Activated T-cell treated with anti-CD3 and anti-CD28 coated beads, Interleukin-2, amount 50 U/mL, for 24 hours (primary cell): ENCODE data around the gene MMD.
A peak's percentile ranks its signal among the peaks of the same experiment; 100 is the strongest.
"Not testable (repeated sequence)": the region's sequence is repeated elsewhere in the genome, so short reads cannot be mapped to it uniquely, and the experiment has no call there.

ENCODE experiments used
- DNase-seq: peaks from one replicate; pipeline ENCODE4 v3.0.0-alpha.2; 2020
- H3K27ac Mint-ChIP-seq: 2 replicates; pipeline ENCODE4 v1.8.0; 2020; ENCODE audit warnings: mild to moderate bottlenecking, mixed read lengths
- H3K27me3 Mint-ChIP-seq: 2 replicates; pipeline ENCODE4 v1.8.0; 2020; ENCODE audit warnings: mixed read lengths
- H3K36me3 Mint-ChIP-seq: 2 replicates; pipeline ENCODE4 v1.8.0; 2020; ENCODE audit warnings: low read depth, mixed read lengths
- H3K4me1 Mint-ChIP-seq: 2 replicates; pipeline ENCODE4 v1.8.0; 2020; ENCODE audit warnings: low read depth, mixed read lengths
- H3K4me3 Mint-ChIP-seq: 2 replicates; pipeline ENCODE4 v1.8.0; 2020; ENCODE audit warnings: mild to moderate bottlenecking, moderate library complexity, mixed read lengths
- H3K9me3 Mint-ChIP-seq: 2 replicates; pipeline ENCODE4 v1.8.0; 2020; ENCODE audit warnings: mixed read lengths

MMD gene, protein sequence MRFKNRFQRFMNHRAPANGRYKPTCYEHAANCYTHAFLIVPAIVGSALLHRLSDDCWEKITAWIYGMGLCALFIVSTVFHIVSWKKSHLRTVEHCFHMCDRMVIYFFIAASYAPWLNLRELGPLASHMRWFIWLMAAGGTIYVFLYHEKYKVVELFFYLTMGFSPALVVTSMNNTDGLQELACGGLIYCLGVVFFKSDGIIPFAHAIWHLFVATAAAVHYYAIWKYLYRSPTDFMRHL

DNA sequence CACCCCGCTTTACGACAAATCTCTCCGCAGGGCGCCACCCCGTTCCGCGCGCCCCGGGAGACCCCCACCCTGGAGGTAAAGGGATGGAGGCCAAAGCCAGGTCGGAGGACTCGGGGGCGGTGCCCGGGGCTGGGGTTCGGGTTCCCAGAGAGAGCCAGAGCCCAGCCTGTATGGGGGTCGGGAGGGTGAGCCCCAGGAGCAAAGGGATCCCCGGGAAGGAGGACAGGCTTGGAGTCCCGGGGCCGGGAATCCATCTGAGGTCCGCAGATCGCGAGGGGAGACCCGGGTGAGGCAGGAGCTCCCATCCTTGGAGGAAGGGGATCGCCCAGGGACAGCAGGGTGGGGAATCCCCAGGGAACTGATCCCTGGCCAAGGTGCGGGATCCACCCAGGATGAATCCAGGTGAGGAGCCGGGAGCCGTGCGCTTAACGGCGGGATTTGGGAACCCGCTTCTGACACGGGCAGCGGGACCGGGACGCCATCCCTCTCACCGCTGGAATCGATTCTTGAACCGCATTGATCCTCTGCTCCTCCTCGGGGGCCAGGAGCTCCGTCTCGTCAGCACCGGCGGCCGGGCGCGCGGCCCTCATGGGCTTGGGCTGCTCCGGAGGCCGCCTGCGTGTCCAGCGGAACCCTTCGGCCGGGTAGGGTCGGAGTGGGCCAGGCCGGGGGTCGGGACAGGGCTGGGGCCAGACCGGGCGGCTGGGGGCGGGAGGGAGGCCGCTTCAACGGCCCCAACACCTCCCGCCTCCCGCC, at the start of gene MMD:
MMD (minus strand) TSS at position 657 of the 756 bp plus-strand sequence; CDS start at position 517, 140 bp downstream.
- Mint-ChIP-seq H3K4me1 (peaks cover 50% of the 10 kb centered on the region), H3K27ac (peak within 1 kb of the TSS; percentile 93), H3K4me3 (peak within 1 kb of the TSS; percentile 93), H3K27me3 (peaks cover 32% of the 10 kb centered on the region), H3K9me3 (no peaks in the 10 kb centered on the region), H3K36me3 (peaks cover 24% of the 10 kb centered on the region)
- DNase-seq, result peak; percentile 63

GRCh38 chr17:55466671-55467070, 45.0 kb upstream of the MMD start:
- H3K4me3 Mint-ChIP-seq, result no peak overlapping the region
- no peaks in the 10 kb centered on the region for H3K27me3 Mint-ChIP-seq
- no peak overlapping the region for H3K27ac Mint-ChIP-seq
- H3K4me1 Mint-ChIP-seq, result peaks cover 8% of the 10 kb centered on the region
- no peaks in the 10 kb centered on the region for H3K9me3 Mint-ChIP-seq
- no peaks in the 10 kb centered on the region for H3K36me3 Mint-ChIP-seq
- DNase-seq, result no peak

GRCh38 chr17:55465771-55466170, 44.1 kb upstream of the MMD start:
- not testable (repeated sequence) for DNase-seq, H3K36me3 Mint-ChIP-seq, H3K27me3 Mint-ChIP-seq, H3K4me1 Mint-ChIP-seq, H3K4me3 Mint-ChIP-seq, H3K27ac Mint-ChIP-seq, H3K9me3 Mint-ChIP-seq

DNA sequence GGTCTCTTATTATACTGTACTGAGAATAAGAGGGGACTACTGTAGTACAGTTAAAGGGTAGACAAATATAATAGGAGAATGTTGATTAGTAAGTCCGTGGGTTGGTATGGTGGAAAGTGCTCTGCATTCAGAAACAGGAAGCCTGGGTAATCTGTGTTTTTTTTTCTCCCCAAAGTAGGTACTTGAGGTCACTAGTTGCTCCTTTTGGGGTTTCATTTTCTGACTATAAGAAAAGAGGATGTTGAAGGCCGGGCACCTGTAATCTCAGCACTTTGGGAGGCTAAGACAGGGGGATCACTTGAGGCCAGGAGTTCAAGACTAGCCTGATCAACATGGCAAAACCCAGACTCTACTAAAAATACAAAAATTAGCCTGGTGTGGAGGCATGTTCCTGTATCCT, 42.0 kb upstream of the MMD start:
- peaks cover 20% of the 10 kb centered on the region for H3K4me1 Mint-ChIP-seq
- peak overlapping the region; percentile 29 for H3K27ac Mint-ChIP-seq
- H3K4me3 Mint-ChIP-seq, result no peak overlapping the region
- H3K9me3 Mint-ChIP-seq, result no peaks in the 10 kb centered on the region
- no peaks in the 10 kb centered on the region for H3K27me3 Mint-ChIP-seq
- DNase-seq, result no peak
- no peaks in the 10 kb centered on the region for H3K36me3 Mint-ChIP-seq

GRCh38 chr17:55462711-55463110, 41.1 kb upstream of the MMD start:
- Mint-ChIP-seq H3K9me3 (no peaks in the 10 kb centered on the region), H3K36me3 (no peaks in the 10 kb centered on the region), H3K27me3 (peaks cover 5% of the 10 kb centered on the region), H3K4me1 (peaks cover 28% of the 10 kb centered on the region), H3K4me3 (no peak overlapping the region), H3K27ac (no peak overlapping the region)
- no peak for DNase-seq

GRCh38 chr17:55462234-55462633, 40.6 kb upstream of the MMD start:
- DNase-seq, result no peak
- Mint-ChIP-seq H3K36me3 (no peaks in the 10 kb centered on the region), H3K4me1 (peaks cover 28% of the 10 kb centered on the region), H3K27me3 (peaks cover 5% of the 10 kb centered on the region), H3K4me3 (no peak overlapping the region), H3K27ac (no peak overlapping the region), H3K9me3 (no peaks in the 10 kb centered on the region)

DNA sequence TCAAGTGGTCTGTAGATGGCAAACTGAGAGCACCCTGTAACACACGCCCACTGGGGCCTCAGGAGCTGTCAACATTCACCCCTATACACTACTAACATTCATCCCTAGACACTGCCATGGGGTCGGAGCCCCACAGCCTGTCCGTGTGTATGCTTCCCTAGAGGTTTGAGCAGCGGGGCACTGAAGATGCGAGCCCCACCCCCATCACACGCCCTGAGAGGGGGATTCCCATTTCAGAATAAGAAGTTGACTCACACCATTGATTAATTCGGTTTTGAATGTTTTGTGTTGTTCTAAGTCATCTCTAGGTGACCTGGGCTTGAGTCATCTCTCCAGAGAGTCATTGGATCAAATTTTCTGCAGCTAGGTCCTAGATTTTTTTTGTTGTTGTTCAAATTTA, 37.3 kb upstream of the MMD start:
- Mint-ChIP-seq H3K4me1 (peaks cover 28% of the 10 kb centered on the region), H3K9me3 (no peaks in the 10 kb centered on the region), H3K27me3 (peaks cover 16% of the 10 kb centered on the region), H3K27ac (peak overlapping the region; percentile 33), H3K36me3 (no peaks in the 10 kb centered on the region), H3K4me3 (peak overlapping the region; percentile 18)
- DNase-seq, result peak; percentile 71

GRCh38 chr17:55458287-55458900, 36.8 kb upstream of the MMD start:
- Mint-ChIP-seq H3K4me1 (peaks cover 23% of the 10 kb centered on the region), H3K9me3 (no peaks in the 10 kb centered on the region), H3K4me3 (no peak overlapping the region), H3K27me3 (peaks cover 20% of the 10 kb centered on the region), H3K27ac (peak overlapping the region; percentile 33), H3K36me3 (no peaks in the 10 kb centered on the region)
- peak; percentile 30 for DNase-seq

DNA sequence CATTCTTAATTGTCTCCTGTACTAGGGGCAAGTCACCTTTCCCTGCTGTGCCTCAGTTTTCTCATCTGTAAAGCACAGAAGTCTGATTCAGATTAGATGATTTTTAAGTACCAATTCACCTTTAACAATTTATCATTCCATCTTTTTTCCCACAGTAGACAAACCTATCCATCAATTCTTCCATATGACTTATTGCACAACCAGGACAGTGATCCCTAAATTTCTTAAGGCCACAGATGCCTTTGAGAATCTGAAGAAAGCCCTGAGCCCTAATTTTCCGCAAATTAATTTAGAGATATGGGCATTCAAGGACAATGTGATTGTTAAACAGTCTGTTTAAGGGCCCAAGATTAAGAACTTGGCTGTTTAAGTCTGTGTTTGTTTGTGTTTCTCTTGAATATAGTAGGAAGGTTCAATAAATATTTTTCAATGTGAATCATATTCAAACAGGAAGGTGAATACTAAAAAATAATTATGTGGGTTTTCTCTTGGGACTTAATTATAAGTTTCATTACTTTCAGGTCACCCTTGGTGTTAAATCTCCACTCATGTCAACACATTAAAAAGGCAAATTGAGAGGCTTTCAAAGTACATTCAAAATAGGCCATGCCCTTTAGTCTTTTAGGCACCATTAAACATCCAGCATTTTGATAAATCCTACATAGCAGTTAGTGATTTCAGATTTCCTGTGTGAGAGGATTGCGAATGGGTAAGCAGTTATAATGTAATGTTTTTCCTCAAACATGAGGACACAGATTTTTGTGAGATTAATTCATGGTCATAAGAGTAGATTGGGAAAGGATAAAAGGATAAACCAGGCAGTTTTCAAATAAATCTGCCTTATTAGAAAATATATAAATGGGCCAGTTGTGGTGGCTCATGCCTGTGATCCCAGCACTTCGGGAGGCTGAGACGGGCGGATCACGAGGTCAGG, 34.9 kb upstream of the MMD start:
- no peaks in the 10 kb centered on the region for H3K36me3 Mint-ChIP-seq
- no peak overlapping the region for H3K4me3 Mint-ChIP-seq
- peaks cover 24% of the 10 kb centered on the region for H3K27me3 Mint-ChIP-seq
- no peaks in the 10 kb centered on the region for H3K9me3 Mint-ChIP-seq
- DNase-seq, result no peak
- no peak overlapping the region for H3K27ac Mint-ChIP-seq
- peaks cover 23% of the 10 kb centered on the region for H3K4me1 Mint-ChIP-seq

GRCh38 chr17:55454906-55455474, 33.4 kb upstream of the MMD start:
- Mint-ChIP-seq H3K27me3 (peaks cover 28% of the 10 kb centered on the region), H3K9me3 (no peaks in the 10 kb centered on the region), H3K27ac (no peak overlapping the region), H3K4me1 (peaks cover 26% of the 10 kb centered on the region), H3K4me3 (no peak overlapping the region), H3K36me3 (no peaks in the 10 kb centered on the region)
- DNase-seq, result no peak

- H3K27ac Mint-ChIP-seq, result no peak overlapping the region
- H3K36me3 Mint-ChIP-seq, result no peaks in the 10 kb centered on the region
- H3K9me3 Mint-ChIP-seq, result no peaks in the 10 kb centered on the region
- H3K4me1 Mint-ChIP-seq, result peaks cover 19% of the 10 kb centered on the region
- peaks cover 31% of the 10 kb centered on the region for H3K27me3 Mint-ChIP-seq
- H3K4me3 Mint-ChIP-seq, result no peak overlapping the region
- DNase-seq, result no peak
Observed at GRCh38 chr17:55453839-55454557, 32.4 kb upstream of the MMD start.

- H3K27ac Mint-ChIP-seq, result no peak overlapping the region
- no peaks in the 10 kb centered on the region for H3K36me3 Mint-ChIP-seq
- H3K4me1 Mint-ChIP-seq, result peaks cover 7% of the 10 kb centered on the region
- no peak overlapping the region for H3K4me3 Mint-ChIP-seq
- H3K9me3 Mint-ChIP-seq, result no peaks in the 10 kb centered on the region
- no peak for DNase-seq
- peaks cover 26% of the 10 kb centered on the region for H3K27me3 Mint-ChIP-seq
Observed at GRCh38 chr17:55452139-55452790, 30.6 kb upstream of the MMD start.

- Mint-ChIP-seq H3K27ac (no peak overlapping the region), H3K27me3 (peaks cover 26% of the 10 kb centered on the region), H3K4me3 (no peak overlapping the region), H3K36me3 (no peaks in the 10 kb centered on the region), H3K4me1 (peaks cover 7% of the 10 kb centered on the region), H3K9me3 (no peaks in the 10 kb centered on the region)
- no peak for DNase-seq
Observed at GRCh38 chr17:55451758-55452138, 30.1 kb upstream of the MMD start.
